NCI-H187 treated with DMSO at 0.1 percent for 48 hours (cell line): ENCODE results near the gene PRDX5.

ENCODE experiments used
- DNase-seq: peaks from one replicate; lab custom pipeline; 2025; lab: John Stamatoyannopoulos, UW

The PRDX5 gene

GRCh38 chr11:64324692-64325469 lies 7.0 kb downstream of the PRDX5 start:
- DNase-seq = no peak

DNA sequence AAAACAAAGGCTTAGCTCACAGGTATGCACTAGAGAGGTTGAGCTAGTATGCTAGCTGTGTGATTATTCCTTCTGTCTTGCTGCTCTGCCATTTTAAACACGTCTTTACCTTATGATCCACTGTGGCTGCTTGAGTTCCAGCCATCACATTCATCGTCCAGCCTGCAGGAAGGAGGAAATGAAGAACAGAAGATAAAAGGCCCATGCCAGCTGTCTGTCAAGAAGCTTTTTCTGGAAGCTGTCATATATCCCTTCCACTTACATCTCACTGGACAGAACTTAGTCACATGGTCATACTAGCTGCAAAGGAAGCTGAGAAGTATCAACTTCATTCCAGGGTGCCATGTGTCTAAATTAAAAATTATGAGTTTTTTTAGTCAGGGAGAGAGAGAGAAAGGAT lies 9.5 kb downstream of the PRDX5 start:
- DNase-seq = no peak

DNA sequence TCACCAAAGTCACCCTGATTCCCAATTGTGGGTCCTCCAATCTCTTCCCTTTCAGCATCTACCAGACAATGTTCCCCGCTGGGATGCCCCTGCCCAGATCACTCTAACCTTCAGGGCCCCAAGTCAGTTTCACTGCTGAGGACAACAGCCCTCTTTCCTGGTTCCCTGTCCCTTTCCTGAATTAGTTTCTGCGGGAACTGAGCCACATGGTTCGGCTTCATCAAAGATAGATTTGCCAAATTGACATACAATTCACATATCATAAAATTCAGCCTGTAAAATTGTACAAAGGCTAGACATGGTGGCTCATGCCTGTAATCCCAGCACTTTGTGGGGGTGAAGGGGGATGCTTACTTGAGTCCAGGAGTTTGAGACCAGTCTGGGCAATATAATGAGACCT lies 10.1 kb downstream of the PRDX5 start:
- no peak for DNase-seq

GRCh38 chr11:64330888-64331287 lies 13.0 kb downstream of the PRDX5 start:
- DNase-seq = no peak

GRCh38 chr11:64331569-64332371 lies 13.8 kb downstream of the PRDX5 start:
- DNase-seq = no peak

GRCh38 chr11:64333556-64333955 lies 15.6 kb downstream of the PRDX5 start:
- no peak for DNase-seq

- DNase-seq = peak; percentile 17
Observed at GRCh38 chr11:64334764-64335735, 17.1 kb downstream of the PRDX5 start.

GRCh38 chr11:64337538-64338249 lies 19.8 kb downstream of the PRDX5 start:
- no peak for DNase-seq

- DNase-seq = no peak
Observed at GRCh38 chr11:64338716-64339115, 20.8 kb downstream of the PRDX5 start.

DNA sequence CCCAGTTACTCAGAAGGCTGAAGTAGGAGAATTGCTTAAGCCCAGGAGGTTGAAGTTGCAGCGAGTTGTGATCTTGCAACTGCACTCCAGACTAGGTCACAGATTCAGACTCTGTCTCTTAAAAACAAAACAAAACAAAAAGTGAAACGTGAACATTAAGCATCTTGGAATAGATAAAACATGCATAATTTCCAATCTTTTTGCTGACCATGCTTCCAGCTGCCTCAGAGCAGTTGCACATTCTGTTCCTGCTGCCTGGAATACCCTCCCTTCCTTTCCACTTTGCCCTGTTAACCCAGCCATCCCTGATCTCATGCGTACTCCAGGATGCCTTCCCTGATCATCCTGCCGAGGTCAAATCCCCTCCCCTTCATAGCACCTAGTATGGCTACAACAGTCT lies 21.4 kb downstream of the PRDX5 start:
- no peak for DNase-seq

DNA sequence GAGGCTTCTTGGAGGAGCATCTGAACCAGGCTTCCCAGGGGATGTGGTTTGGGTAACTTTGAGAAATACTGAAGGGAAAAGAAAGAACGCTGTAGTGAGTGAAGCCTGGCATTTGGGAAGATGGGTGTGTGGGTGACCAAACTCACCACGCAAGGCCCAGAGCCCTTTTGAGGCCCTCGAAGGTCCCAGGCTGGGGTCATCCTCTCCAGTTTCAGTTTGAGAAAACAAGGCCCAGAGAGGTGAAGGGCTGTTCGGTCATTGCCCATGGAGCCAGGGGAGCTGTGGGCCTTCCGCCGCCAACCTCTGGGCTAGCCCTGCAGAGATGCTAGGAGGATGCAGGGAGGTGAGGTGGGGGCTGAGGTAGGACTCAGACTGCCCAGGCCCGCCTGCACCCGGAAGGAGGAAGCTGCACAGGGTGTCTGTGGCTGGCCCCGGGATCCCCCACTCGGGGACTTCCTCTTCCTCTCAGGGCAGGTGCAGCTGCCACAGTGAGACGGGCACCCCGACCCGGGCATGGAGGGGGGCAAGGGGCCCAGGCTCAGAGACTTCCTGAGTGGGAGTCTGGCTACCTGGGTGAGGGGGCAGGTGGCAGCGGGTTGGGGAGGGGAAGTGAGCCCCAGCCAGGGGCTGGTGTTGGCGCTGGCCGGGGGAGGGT lies 22.0 kb downstream of the PRDX5 start, which contains the start of gene CCDC88B:
Gene CCDC88B, plus strand, starts transcription at position 451 of the 655 bp plus-strand sequence. Its CDS starts 63 bp downstream, at position 514.
- DNase-seq = no peak

DNA sequence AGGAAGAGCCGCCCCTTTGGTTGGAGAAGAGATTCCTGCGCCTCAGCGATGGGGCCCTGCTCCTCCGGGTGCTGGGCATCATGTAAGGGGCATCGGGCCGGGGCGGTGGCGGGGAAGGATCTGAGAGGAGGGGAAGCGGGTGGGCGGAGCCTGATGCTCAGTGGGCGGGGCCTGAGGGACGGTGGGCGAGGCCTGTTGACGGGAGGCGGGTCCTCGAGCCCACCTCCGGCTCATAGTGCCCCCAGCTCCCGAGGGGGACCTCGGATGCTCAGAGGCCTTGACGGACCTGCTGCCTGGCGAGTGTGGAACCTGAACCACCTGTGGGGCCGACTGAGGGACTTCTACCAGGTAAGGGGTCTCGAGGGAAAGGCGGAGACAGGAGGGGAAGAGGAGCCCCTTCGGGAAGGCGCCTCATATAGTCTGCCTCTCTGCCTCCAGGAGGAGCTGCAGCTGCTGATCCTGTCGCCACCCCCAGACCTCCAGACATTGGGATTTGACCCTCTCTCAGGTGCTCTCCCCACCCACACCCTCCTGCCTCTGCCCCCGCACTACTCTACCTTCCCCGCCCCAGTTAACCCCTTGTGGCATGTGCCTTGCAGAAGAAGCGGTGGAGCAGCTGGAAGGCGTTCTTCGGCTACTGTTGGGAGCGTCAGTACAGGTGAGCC lies 22.9 kb downstream of the PRDX5 start:
- DNase-seq = no peak

GRCh38 chr11:64341429-64341828 lies 23.5 kb downstream of the PRDX5 start:
- no peak for DNase-seq

DNA sequence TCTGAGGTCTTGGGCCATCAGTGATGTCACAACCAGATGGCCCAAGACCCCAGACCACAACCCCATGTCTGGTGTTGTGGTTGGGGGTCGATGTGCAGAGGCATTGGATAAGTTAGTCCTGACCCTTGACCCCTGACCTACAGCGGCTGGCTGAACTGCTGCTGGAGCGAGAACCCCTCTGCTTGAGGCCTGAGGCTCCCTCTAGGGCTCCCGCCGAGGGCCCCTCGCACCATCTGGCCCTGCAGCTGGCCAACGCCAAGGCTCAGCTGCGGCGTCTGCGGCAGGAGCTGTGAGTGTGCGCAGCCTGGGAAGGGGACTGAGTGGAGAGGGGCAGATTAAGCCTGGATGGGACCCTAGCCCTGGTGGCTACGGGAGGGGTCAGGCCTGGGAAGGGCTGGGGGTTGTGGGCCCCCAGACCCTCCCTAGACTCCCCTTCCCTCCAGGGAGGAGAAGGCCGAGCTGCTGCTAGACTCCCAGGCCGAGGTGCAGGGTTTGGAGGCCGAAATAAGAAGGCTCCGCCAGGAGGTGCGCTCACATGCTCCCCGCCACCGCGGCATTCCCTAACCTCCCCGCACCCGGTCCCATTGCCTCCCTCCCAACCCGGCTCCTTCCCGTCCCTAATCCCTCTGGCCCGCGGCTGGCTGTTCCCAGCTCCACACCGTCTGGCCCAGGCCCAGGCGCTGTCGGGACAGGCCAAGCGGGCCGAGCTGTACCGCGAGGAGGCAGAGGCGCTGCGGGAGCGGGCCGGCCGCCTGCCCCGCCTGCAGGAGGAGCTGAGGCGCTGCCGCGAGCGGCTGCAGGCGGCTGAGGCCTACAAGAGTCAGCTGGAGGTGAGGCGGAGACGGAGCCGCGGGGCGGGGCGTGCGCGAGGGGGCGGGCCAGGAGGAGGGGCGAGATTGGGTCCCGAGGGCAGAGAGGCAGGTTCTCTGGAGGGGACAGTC lies 24.2 kb downstream of the PRDX5 start:
- DNase-seq = peak; percentile 41

DNA sequence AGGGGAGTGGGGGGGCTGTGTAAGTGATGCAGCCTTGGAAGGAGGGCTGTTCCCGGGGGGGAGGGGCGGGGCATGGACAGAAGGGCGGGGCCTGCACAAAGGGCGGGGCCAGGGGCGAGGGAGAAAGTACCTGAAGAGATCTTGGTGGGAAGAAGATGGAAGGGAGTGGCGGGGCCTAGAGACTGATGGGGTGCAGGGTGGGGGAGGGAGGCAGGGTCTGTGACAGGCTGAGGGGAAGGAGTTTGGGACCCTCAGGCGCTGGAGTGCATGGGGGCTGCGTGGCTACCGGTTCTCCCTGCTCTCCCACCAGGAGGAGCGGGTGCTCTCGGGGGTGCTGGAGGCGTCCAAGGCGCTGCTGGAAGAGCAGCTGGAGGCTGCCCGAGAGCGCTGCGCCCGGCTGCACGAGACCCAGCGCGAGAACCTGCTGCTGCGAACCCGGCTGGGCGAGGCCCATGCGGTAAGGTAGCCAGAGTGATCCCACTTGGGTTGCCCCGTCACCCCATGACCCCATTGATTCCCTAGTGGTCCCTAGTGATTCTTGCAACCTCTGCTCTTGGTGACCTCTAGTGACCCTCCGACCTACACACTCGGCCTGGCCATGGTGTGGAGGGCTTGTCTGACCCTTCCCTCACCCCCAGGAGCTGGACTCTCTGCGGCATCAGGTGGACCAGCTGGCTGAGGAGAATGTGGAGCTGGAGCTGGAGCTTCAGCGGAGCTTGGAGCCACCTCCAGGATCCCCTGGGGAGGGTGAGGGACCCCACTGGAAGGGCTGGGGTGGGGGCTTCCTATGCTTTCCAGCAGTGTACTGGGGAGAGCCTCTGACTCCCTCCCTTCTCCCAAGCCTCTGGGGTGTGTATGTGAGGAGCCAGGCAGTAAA lies 25.2 kb downstream of the PRDX5 start:
- DNase-seq = no peak

- DNase-seq = no peak
Observed at GRCh38 chr11:64343767-64344559, 26.0 kb downstream of the PRDX5 start.

- DNase-seq = no peak
Observed at GRCh38 chr11:64344787-64345186, 26.9 kb downstream of the PRDX5 start.
